Measurements from ENCODE around the gene AGBL4.

DNA sequence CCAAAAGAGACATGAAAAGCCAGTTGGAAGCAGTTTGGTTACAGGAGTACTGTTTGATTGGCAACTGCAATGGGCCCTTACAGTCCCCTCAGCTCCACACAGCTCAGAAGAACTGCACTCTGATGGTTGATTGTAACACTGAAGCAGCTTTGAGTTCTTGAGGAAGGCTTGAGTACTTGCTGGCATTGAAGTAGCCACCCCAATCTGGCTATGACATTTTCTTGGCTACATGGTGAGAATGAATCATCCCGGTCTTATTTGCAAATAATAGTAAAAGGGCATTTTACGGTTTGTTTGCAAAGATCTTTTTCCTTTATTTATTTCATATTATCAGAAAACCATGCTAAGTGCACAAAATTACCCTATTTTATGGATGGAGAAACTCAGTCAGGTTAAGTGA is 1087.3 kb downstream of the AGBL4 start:
- TF ChIP-seq, protein P1, sequence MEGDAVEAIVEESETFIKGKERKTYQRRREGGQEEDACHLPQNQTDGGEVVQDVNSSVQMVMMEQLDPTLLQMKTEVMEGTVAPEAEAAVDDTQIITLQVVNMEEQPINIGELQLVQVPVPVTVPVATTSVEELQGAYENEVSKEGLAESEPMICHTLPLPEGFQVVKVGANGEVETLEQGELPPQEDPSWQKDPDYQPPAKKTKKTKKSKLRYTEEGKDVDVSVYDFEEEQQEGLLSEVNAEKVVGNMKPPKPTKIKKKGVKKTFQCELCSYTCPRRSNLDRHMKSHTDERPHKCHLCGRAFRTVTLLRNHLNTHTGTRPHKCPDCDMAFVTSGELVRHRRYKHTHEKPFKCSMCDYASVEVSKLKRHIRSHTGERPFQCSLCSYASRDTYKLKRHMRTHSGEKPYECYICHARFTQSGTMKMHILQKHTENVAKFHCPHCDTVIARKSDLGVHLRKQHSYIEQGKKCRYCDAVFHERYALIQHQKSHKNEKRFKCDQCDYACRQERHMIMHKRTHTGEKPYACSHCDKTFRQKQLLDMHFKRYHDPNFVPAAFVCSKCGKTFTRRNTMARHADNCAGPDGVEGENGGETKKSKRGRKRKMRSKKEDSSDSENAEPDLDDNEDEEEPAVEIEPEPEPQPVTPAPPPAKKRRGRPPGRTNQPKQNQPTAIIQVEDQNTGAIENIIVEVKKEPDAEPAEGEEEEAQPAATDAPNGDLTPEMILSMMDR (IDR thresholded peaks at IDR 0.05) = no peak
- TF ChIP-seq EP300 (IDR thresholded peaks at IDR 0.05) (no peak), POLR2A (IDR thresholded peaks at IDR 0.05) (no peak), POLR2AphosphoS5 (IDR thresholded peaks at IDR 0.05) (no peak)
